GM10248 (cell line): ENCODE results near the gene CDH24.
"Not testable (repeated sequence)": the region's sequence is repeated elsewhere in the genome, so short reads cannot be mapped to it uniquely, and the experiment has no call there.

Source experiments
- CTCF ChIA-PET: fragments of 300-600 bp; sonication (Branson Sonifier 250); formaldehyde crosslinking; extraction: SDS; loops from one replicate; lab custom pipeline; 2021; ENCODE audit warnings: antibody characterized with exemption; lab: Yijun Ruan, JAX
- POLR2A ChIA-PET: fragments of 350-650 bp; sonication (Branson Sonifier 250); formaldehyde crosslinking; extraction: SDS; loops from one replicate; lab custom pipeline; 2020; ENCODE audit warnings: antibody characterized with exemption; lab: Yijun Ruan, JAX
- DNase-seq: peaks from one replicate; pipeline ENCODE4 v3.0.0; 2012; ENCODE audit errors: extremely low spot score
- TF ChIP-seq, protein P1 (sequence below): IDR thresholded peaks from 2 replicates; pipeline ENCODE4 v1.5.1; 2012; ENCODE audit warnings: mild to moderate bottlenecking, low read depth; ENCODE audit errors: extremely low read depth, missing control alignments, control extremely low read depth

The CDH24 gene

DNA sequence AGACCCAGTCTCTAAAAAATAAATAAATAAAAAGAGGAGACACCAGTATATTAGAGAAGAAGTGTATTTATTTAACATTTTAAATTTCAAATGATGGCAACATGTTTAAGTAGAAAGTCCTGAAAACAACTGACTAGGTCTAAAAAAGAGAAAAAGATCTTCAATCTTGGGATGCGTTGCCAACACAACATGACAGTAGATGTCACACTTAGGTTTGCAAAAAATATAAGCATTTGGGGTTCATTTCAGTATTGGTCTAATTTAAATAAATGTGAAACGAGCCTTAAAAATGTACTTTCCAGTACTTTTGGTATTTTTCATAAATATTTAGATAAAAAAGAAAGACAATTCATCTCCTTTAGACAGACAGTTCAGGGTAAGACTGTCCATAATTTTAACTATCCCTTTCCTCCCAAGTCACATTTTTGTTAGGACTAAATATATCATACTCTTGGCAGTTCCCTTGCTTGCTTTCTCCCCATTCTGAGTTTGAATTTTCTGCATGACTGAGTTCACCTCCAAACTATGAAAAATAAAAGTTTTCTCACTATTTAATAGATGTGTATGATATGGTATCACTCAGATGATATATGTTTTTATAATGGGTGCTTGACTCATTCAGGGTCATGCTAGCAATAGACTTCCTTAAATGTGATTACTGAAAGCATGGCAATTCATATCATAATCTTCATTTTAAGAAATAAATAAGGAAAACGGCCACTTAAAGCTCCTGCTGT lies 51.7 kb downstream of the CDH24 start:
- ChIA-PET CTCF (interaction anchor here (0.8 to 8.6 kb wide), 15 partner anchors 11 to 75 kb away, joined by 3 to 91 read pairs (median 11); partner anchors contain the start of genes CDH24, HAUS4 and PRMT5), POLR2A (interaction anchor here (1.3 kb wide), 1 partner anchor 11 kb away, joined by 3 read pairs; no protein-coding TSS in a partner anchor)
- TF ChIP-seq, protein P1, sequence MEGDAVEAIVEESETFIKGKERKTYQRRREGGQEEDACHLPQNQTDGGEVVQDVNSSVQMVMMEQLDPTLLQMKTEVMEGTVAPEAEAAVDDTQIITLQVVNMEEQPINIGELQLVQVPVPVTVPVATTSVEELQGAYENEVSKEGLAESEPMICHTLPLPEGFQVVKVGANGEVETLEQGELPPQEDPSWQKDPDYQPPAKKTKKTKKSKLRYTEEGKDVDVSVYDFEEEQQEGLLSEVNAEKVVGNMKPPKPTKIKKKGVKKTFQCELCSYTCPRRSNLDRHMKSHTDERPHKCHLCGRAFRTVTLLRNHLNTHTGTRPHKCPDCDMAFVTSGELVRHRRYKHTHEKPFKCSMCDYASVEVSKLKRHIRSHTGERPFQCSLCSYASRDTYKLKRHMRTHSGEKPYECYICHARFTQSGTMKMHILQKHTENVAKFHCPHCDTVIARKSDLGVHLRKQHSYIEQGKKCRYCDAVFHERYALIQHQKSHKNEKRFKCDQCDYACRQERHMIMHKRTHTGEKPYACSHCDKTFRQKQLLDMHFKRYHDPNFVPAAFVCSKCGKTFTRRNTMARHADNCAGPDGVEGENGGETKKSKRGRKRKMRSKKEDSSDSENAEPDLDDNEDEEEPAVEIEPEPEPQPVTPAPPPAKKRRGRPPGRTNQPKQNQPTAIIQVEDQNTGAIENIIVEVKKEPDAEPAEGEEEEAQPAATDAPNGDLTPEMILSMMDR, result no peak
- no peak for DNase-seq

DNA sequence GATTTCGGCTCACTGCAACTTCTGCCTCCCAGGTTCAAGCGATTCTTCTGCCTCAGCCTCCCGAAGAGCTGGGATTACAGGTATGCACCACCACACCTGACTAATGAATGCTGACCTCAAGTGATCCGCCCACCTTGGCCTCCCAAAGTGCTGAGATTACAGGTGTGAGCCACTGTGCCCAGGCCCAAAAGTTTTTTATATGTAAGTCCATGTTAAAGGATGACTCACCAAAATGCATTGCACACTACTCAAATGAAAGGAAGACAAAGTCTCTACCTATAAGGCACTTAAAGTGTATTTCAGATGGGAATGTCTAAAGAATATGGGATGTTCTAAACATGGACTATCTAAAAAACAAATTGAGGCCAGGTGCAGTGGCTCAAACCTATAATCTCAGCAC lies 53.0 kb downstream of the CDH24 start:
- POLR2A ChIA-PET, DNase-seq: not testable (repeated sequence)
- CTCF ChIA-PET, result interaction anchor here (1.2 to 8.6 kb wide), 5 partner anchors 10 to 66 kb away, joined by 3 to 91 read pairs (median 5); no protein-coding TSS in a partner anchor

DNA sequence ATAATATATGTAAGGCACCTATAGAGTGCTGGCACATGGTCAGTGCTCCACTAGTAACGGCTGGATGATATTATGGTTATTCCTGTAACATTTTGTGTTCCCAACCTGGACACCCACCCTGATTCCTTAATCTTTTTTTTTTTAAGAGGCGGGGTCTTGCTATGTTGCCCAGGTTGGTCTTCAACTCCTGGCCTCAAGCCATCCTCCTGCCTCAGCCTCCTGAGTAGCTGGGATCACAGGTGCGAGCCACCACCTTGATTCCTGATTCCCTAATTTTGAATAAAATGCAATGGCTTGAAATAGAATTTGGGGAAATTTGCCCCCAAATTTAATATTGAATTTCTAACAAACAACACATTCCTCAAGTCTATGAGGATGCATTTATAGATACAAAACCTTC lies 54.7 kb downstream of the CDH24 start:
- POLR2A ChIA-PET, result no interaction called here
- DNase-seq, result no peak
- CTCF ChIA-PET, result interaction anchor here (1.2 to 8.6 kb wide), 6 partner anchors 8 to 73 kb away, joined by 3 to 91 read pairs (median 6); partner anchors contain the start of gene CDH24
- TF ChIP-seq, protein P1, result no peak

DNA sequence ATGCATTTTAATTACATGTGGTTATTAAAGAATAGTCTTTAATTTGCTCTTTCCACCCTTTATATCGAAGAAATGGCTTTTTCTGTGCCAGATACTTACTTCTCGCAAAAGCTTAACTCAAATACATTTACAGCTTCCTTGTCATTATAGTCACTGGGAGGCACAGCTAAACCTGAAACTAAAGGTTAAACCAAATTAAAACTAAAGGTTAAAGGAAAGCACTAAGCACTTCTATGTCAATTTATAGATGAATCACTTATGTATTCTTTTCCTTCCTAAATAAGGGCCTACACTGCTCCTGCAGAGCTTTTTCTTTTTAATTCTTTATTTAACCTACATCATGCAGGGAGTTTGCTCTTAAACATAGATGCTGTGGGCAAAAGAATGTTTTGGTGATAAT lies 56.5 kb downstream of the CDH24 start:
- TF ChIP-seq, protein P1, result no peak
- DNase-seq, result no peak
- CTCF ChIA-PET, result interaction anchor here (1.3 to 10.4 kb wide), 5 partner anchors 7 to 68 kb away, joined by 5 to 218 read pairs (median 14); partner anchors contain the start of genes AJUBA and CDH24
- POLR2A ChIA-PET, result interaction anchor here (0.5 kb wide), 1 partner anchor 108 kb away, joined by 4 read pairs; no protein-coding TSS in a partner anchor

DNA sequence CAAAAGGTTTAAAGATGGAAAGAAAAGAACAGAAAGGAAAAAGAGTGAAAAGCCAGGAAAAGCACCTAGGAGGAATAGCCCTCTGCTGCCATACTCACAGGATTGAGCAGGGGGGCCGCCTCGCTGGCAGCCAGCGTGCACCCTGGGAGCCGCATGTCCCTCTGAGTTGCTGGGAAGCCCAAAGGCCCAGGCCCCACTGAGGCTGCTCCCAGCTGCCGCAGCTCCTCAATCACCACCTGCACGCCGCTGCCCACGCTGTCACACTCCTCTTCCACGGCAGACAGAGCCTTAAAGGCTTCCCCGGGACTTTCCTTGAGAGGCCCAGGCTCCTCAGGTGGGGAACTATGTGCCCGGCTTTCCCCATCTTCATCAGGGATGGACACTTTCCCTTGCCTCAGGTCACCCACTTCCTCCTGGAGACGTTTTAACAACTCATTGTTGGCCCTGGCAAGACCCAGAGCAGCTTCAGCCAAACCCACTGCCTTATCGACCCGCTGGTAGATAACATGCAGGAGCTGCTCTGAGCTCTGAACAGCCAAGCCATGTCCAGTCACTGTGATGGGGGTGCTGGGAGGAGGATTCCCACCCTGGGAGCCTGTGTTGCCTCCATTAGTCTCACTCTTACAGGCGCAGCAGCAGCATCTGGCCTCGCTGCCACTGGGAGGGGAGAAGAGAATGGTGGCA lies 58.8 kb downstream of the CDH24 start:
- DNase-seq, result no peak
- TF ChIP-seq, protein P1, result no peak
- ChIA-PET CTCF (interaction anchor here (10.4 to 18.9 kb wide), 2 partner anchors 14 to 59 kb away, joined by 218 to 834 read pairs; partner anchors contain the start of genes AJUBA and CDH24), POLR2A (no interaction called here)

DNA sequence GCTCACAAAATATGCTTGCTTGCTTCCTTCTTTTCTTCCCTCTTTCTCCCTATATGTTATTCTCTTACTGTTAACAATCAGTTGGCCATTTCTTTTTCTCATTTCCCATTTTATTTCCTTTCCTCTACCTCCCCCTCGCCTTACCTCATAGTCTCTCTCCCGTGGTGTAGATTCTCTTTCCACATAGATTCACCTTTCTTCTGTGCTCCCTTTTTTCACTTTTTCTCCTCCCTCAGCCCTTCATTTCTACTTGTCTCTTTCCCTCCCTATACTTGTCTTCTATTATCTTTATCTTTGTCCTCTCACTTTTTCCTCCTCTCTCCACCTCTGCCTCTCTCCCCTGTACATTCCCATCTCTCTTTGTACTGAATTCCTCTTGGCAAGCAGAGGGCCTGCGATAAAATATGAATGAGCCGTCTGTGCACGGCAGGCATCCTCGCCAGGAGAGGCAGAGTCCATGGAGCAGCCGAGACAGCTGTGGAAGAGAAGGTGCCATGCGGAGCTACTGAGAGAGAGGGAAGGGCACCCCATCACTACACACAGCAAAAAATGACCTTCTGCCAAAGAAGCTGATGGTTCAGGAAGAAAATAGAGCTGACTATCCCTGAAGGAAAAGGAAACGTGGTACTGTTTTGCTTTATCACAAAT lies 59.5 kb downstream of the CDH24 start:
- TF ChIP-seq, protein P1, result no peak
- ChIA-PET CTCF (interaction anchor here (1.4 to 18.9 kb wide), 6 partner anchors 8 to 60 kb away, joined by 3 to 834 read pairs (median 74); partner anchors contain the start of genes AJUBA, CDH24 and PSMB5), POLR2A (no interaction called here)
- DNase-seq, result no peak
